Endothelial cell of umbilical vein (primary cell): ENCODE data around the gene EMX1. TPM values are rescaled to one million over a fixed set of nuclear protein-coding genes. Genes with fewer than 3 reads are reported as not detected.

Experiments used
- BruUV-seq: library from RNA; stranded (reverse); fragments of 400-500 nt; replicated peaks from 2 replicates; lab custom pipeline; 2021; lab: Mats Ljungman, UMichigan
- CTCF ChIA-PET: fragments of 300-600, 350-600 bp; sonication (Branson Sonifier 250); formaldehyde crosslinking; loops from one replicate; lab custom pipeline; 2021; ENCODE audit warnings: antibody characterized with exemption, inconsistent platforms; lab: Charles Lee
- POLR2A ChIA-PET: fragments of 300-600, 350-600 bp; sonication (Branson Sonifier 250); formaldehyde crosslinking; loops from one replicate; lab custom pipeline; 2021; ENCODE audit warnings: antibody characterized with exemption, inconsistent platforms; lab: Charles Lee
- DNase-seq: peaks from one replicate; pipeline ENCODE4 v3.0.0-alpha.2; 2011; ENCODE audit warnings: low read depth, low spot score
- FAIRE-seq: peaks from 2 replicates; lab custom pipeline; 2011; peaks lifted over from hg19 to GRCh38; lab: Jason Lieb, UNC
- H2AFZ ChIP-seq: 2 replicates; pipeline ENCODE4 v1.6.0; 2012; ENCODE audit warnings: low read depth, low read length, control low read depth, inconsistent platforms
- H3K27ac ChIP-seq: 2 replicates; pipeline ENCODE4 v1.5.1; 2011; ENCODE audit warnings: low read depth, mild to moderate bottlenecking, control low read depth, low read length, moderate library complexity; ENCODE audit not compliant: insufficient read depth
- H3K27me3 ChIP-seq, 2 experiments: 2 replicates each; pipeline versions ENCODE4 v1.6.0 to v1.6.1; 2011; ENCODE audit warnings: low read length in 2 of 2, mixed read lengths in 1 of 2; ENCODE audit not compliant: control insufficient read depth in 2 of 2, insufficient read depth in 2 of 2
- H3K36me3 ChIP-seq, 2 experiments: 2 replicates in 1 of 2; 3 replicates in 1 of 2; pipeline ENCODE4 v1.5.1; 2011; ENCODE audit warnings: low read length in 2 of 2, mild to moderate bottlenecking in 1 of 2, moderate library complexity in 1 of 2; ENCODE audit not compliant: control insufficient read depth in 2 of 2, insufficient read depth in 2 of 2; ENCODE audit errors: extremely low read depth in 1 of 2
- H3K4me1 ChIP-seq: 3 replicates; pipeline ENCODE4 v1.5.1; 2011; ENCODE audit warnings: mild to moderate bottlenecking, low read length; ENCODE audit not compliant: control insufficient read depth, insufficient read depth; ENCODE audit errors: extremely low read depth
- H3K4me2 ChIP-seq: 2 replicates; pipeline ENCODE4 v1.6.1; 2011; ENCODE audit warnings: low read length, control low read depth, mixed read lengths; ENCODE audit not compliant: insufficient read depth
- H3K4me3 ChIP-seq, 3 experiments: fragments of 200-600 bp in 1 of 3; sonication (generic), shearing (Covaris generic) in 1 of 3; replicated peaks in 1 of 3; 2 replicates each; pipeline ENCODE4 v1.5.1; 2011 to 2016; ENCODE audit warnings: control low read depth in 3 of 3, low read length in 3 of 3, mild to moderate bottlenecking in 2 of 3, inconsistent platforms in 1 of 3, low read depth in 1 of 3, moderate library complexity in 1 of 3; ENCODE audit not compliant: insufficient read depth in 1 of 3
- H3K79me2 ChIP-seq: 2 replicates; pipeline ENCODE4 v1.6.0; 2012; ENCODE audit warnings: low read length, inconsistent platforms; ENCODE audit not compliant: control insufficient read depth, insufficient read depth
- H3K9ac ChIP-seq: replicated peaks from 2 replicates; pipeline ENCODE3; 2011; ENCODE audit warnings: low read length, control low read depth; ENCODE audit not compliant: insufficient read depth; ENCODE audit errors: extremely low read depth
- H3K9me1 ChIP-seq: replicated peaks from 3 replicates; pipeline ENCODE4 v1.6.0; 2011; ENCODE audit warnings: mild to moderate bottlenecking, low read length; ENCODE audit not compliant: control insufficient read depth, insufficient read depth; ENCODE audit errors: extremely low read depth
- H3K9me3 ChIP-seq: replicated peaks from 2 replicates; pipeline ENCODE4 v1.5.1; 2012; ENCODE audit warnings: low read length, inconsistent platforms; ENCODE audit not compliant: control insufficient read depth, insufficient read depth
- H4K20me1 ChIP-seq: replicated peaks from 2 replicates; pipeline ENCODE3; 2011; ENCODE audit warnings: mild to moderate bottlenecking, low read length; ENCODE audit not compliant: control insufficient read depth, insufficient read depth; ENCODE audit errors: extremely low read depth
- CTCF ChIP-seq, 2 donors: IDR thresholded peaks; 1 replicate in 1 of 2; 2 replicates in 1 of 2; pipeline ENCODE4 v1.5.1; 2011; ENCODE audit warnings: low read length in 2 of 2, mild to moderate bottlenecking in 2 of 2, moderate library complexity in 2 of 2, control low read depth in 1 of 2, inconsistent platforms in 1 of 2, low read depth in 1 of 2; ENCODE audit not compliant: insufficient read depth in 1 of 2; ENCODE audit errors: extremely low read depth in 1 of 2
- EZH2 ChIP-seq: IDR thresholded peaks from 2 replicates; pipeline ENCODE4 v1.6.1; 2012; ENCODE audit warnings: borderline replicate concordance, low read depth, mild to moderate bottlenecking, moderate library complexity, low read length, inconsistent platforms; ENCODE audit not compliant: severe bottlenecking
- FOS ChIP-seq: IDR thresholded peaks from 2 replicates; pipeline ENCODE4 v1.6.1; 2011; ENCODE audit warnings: mild to moderate bottlenecking, low read length, moderate library complexity, borderline replicate concordance; ENCODE audit not compliant: insufficient read depth
- GATA2 ChIP-seq: IDR thresholded peaks from 2 replicates; pipeline ENCODE4 v1.7.0; 2011; ENCODE audit warnings: low read depth, mild to moderate bottlenecking, moderate library complexity, mixed read lengths, low read length; ENCODE audit not compliant: insufficient read length, insufficient read depth
- JUN ChIP-seq: IDR thresholded peaks from 2 replicates; pipeline ENCODE4 v1.6.1; 2011; ENCODE audit warnings: borderline replicate concordance, low read depth; ENCODE audit not compliant: insufficient read length, insufficient read depth
- MYC ChIP-seq: IDR thresholded peaks from one replicate; pipeline ENCODE4 v1.6.1; 2011; ENCODE audit warnings: mild to moderate bottlenecking, low read depth, low read length
- POLR2A ChIP-seq: IDR thresholded peaks from 2 replicates; pipeline ENCODE4 v1.6.1; 2012; ENCODE audit warnings: low read depth, mild to moderate bottlenecking, control low read depth, low read length
- POLR2AphosphoS5 ChIP-seq: IDR thresholded peaks from 2 replicates; pipeline ENCODE4 v1.6.1; 2012; ENCODE audit warnings: low read depth, mild to moderate bottlenecking, control low read depth, low read length, moderate library complexity; ENCODE audit not compliant: insufficient read depth
- dilution Hi-C: fragments of 300-500 bp; cut with MboI; formaldehyde crosslinking; loops from one replicate; pipeline ENCODE4 v1.15.0; 2019; ENCODE audit warnings: low sequenced_read_pairs; ENCODE audit not compliant: extremely low pct_ligation_motif_present
- intact Hi-C: fragments of 100-400 bp; cut with micrococcal nuclease; formaldehyde crosslinking; loops from one replicate; pipeline ENCODE4 v1.10.0; 2022
- polyA plus RNA-seq, 4 experiments: library from polyadenylated mRNA; depleted of rRNA in 3 of 4; stranded (reverse) in 3 of 4; unstranded in 1 of 4; fragments of >200 nt; gene quantifications; 2 replicates each; pipeline versions ENCODE4 v1.2.1 to v1.2.3, GENCODE V29; 2011 to 2012; ENCODE audit warnings: missing spikeins in 1 of 4
- total RNA-seq: library from RNA; stranded (reverse); gene quantifications from 2 replicates; pipeline ENCODE4 v1.2.3, GENCODE V29; 2021
- TF ChIP-seq, protein P1 (sequence below): IDR thresholded peaks from 2 replicates; pipeline ENCODE4 v1.6.1; 2011; ENCODE audit not compliant: insufficient read depth, insufficient read length

The EMX1 gene
- total and polyA plus RNA-seq, 2 donors (not counting 3 experiments of a cell fraction or from before 2014, with no cell fraction given), result not detected

DNA sequence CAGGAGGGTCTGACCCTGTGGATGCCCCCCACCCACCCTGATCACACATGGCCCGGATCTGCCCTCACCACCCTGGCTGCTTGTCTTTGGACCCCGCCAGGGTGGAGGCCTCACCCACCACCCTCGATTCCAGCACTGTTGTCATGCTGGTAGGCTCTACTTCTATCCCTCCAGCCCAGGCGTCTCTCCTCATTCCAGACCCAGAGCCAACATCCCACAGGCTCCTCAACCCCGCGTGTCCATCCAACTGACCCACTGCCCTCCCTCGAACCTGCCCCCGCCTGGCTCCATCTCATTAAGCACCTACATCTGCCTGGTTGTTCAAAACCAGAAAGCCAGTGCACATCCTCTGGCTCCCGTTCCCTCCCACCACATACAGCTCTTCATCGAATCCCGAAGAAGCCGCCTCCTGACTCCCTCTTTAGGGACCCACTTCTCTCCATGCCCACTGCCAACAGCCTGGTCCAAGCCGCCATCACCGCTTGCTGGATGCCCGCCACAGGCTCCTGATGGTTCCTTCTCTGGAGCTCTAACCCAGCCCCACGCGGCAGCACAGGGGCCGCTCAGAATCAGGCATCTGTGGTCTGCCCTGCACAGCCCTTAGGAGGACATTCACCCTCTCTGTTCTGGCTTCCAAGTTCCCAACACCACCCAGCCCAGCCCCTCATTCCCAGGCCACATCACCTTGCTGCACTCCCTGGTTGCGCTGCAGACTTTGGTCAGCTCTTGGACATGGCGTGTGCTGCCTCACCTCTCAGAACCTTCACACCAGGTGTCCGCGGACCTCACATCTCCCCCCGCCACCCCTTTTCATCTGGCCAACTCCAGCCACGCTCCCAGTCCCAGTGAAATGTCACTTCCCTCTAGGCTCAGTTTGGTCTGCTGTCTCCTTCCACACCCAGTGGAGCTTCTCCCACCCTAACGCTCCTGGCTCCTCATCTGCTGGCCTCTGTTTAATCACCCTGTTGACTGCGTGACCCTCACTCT is 43.0 kb downstream of the EMX1 start:
- no peaks in the 10 kb centered on the region for H3K4me1 ChIP-seq
- no TSS peak for BruUV-seq
- no peaks in the 10 kb centered on the region for H3K36me3 ChIP-seq
- no peaks in the 10 kb centered on the region for H3K79me2 ChIP-seq
- FAIRE-seq (no peak), DNase-seq (no peak)
- H3K4me2 ChIP-seq, result no peak overlapping the region
- intact Hi-C loops (no loop called here), dilution Hi-C loops (no loop called here)
- H3K4me3 ChIP-seq, result no peak overlapping the region
- no peak overlapping the region for H2AFZ ChIP-seq
- H3K27me3 ChIP-seq, result no peaks in the 10 kb centered on the region
- no peak for TF ChIP-seq EZH2
- no peak for TF ChIP-seq JUN
- TF ChIP-seq FOS, result no peak
- TF ChIP-seq, protein P1, sequence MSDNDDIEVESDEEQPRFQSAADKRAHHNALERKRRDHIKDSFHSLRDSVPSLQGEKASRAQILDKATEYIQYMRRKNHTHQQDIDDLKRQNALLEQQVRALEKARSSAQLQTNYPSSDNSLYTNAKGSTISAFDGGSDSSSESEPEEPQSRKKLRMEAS, result no peak
- TF ChIP-seq POLR2A, result no peak
- TF ChIP-seq GATA2, result no peak
- TF ChIP-seq POLR2AphosphoS5, result no peak
- no peak for TF ChIP-seq CTCF (IDR thresholded peaks at IDR 0.05; ENCODE audit: extremely low read depth in 1 of 2, insufficient read depth in 1 of 2, low read depth in 1 of 2, low read length in 2 of 2)
- no peak for TF ChIP-seq MYC
- H3K9ac ChIP-seq, result no peak overlapping the region
- H3K27ac ChIP-seq, result no peak overlapping the region
- H4K20me1 ChIP-seq, result no peaks in the 10 kb centered on the region
- H3K9me1 ChIP-seq, result no peaks in the 10 kb centered on the region
- ChIA-PET POLR2A (no interaction called here), CTCF (interaction anchor here (0.7 kb wide), 1 partner anchor 13 kb away, joined by 4 read pairs; no protein-coding TSS in a partner anchor)
- no peaks in the 10 kb centered on the region for H3K9me3 ChIP-seq
